Measurements from ENCODE around the gene FHOD1.

DNA sequence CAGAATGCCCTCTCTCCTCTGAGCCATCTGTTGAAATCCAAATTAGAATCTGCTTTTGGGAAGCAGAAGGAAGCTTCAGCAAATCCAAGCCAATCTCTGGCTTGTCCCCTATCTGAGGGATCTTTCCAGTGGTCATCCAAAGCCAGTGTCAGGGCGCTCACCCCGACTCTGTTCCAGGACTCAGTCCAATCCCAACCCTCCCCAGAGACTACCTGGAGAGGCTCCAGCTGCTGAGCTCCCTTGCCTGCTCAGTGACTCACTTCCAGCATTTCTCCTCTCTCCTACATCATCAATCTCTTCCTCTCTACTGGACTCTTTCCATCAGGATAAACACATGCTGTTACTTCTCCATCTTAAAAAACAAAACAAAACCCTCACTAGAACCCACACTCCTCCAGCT lies 65.9 kb downstream of the FHOD1 start:
- TF ChIP-seq GATA2 (IDR thresholded peaks at IDR 0.05; ENCODE audit: low read depth, low read length), result no peak
- no peak for TF ChIP-seq GATA3 (IDR thresholded peaks at IDR 0.05; ENCODE audit: low read depth, low read length)

All from SH-SY5Y (cell line).